GM12873 (cell line): Measurements from ENCODE around the gene APBA1.

Source experiments
- CTCF ChIP-seq: IDR thresholded peaks from 2 replicates; pipeline ENCODE4 v1.5.1; 2012; ENCODE audit warnings: low read depth, mild to moderate bottlenecking, moderate library complexity, low read length, control low read depth; ENCODE audit not compliant: insufficient read depth; ENCODE audit errors: missing control alignments

Gene APBA1

GRCh38 chr9:69674112-69674685 is 2.0 kb upstream of the APBA1 start:
- no peak for TF ChIP-seq CTCF

GRCh38 chr9:69673311-69673640 is 1.1 kb upstream of the APBA1 start:
- TF ChIP-seq CTCF, result no peak

GRCh38 chr9:69672596-69673310 is 582 bp upstream of the APBA1 start:
- peak; percentile 88 for TF ChIP-seq CTCF

GRCh38 chr9:69671311-69671878 is 776 bp downstream of the APBA1 start:
- TF ChIP-seq CTCF, result no peak

GRCh38 chr9:69667306-69667705 is 4.9 kb downstream of the APBA1 start:
- TF ChIP-seq CTCF, result no peak

- no peak for TF ChIP-seq CTCF
Observed at GRCh38 chr9:69660304-69660703, 11.9 kb downstream of the APBA1 start.

- no peak for TF ChIP-seq CTCF
Observed at GRCh38 chr9:69658987-69659675, 13.0 kb downstream of the APBA1 start.
